ENCODE data around the gene CUL1.

CUL1 gene

GRCh38 chr7:148698397-148699023 lies at the start of gene CUL1:
TSS of gene CUL1 (plus strand) at chr7:148698903. CDS start at chr7:148730123, 31,220 bp downstream.
- DNase-seq, result peak; percentile 90

GRCh38 chr7:148650232-148650858 lies 48.4 kb upstream of the CUL1 start:
- no peak for DNase-seq

GRCh38 chr7:148652773-148653172 lies 45.9 kb upstream of the CUL1 start:
- no peak for DNase-seq

- DNase-seq, result no peak
These were observed 40.8 kb upstream of the CUL1 start for GRCh38 chr7:148657929-148658328.

GRCh38 chr7:148661471-148661870 lies 37.2 kb upstream of the CUL1 start:
- no peak for DNase-seq

GRCh38 chr7:148662646-148663045 lies 36.1 kb upstream of the CUL1 start:
- no peak for DNase-seq

- no peak for DNase-seq
These were observed 34.4 kb upstream of the CUL1 start for GRCh38 chr7:148664324-148664723.

- DNase-seq, result no peak
These were observed 33.5 kb upstream of the CUL1 start for GRCh38 chr7:148665221-148665620.

GRCh38 chr7:148669927-148670326 lies 28.8 kb upstream of the CUL1 start:
- no peak for DNase-seq

GRCh38 chr7:148670374-148670773 lies 28.3 kb upstream of the CUL1 start:
- no peak for DNase-seq

- DNase-seq, result no peak
These were observed 27.9 kb upstream of the CUL1 start for GRCh38 chr7:148670807-148671206.

GRCh38 chr7:148672041-148672440 lies 26.7 kb upstream of the CUL1 start:
- DNase-seq, result no peak

- DNase-seq, result no peak
These were observed 24.0 kb upstream of the CUL1 start for GRCh38 chr7:148674689-148675088.

GRCh38 chr7:148676291-148676690 lies 22.4 kb upstream of the CUL1 start:
- DNase-seq, result no peak

- DNase-seq, result no peak
These were observed 16.9 kb upstream of the CUL1 start for GRCh38 chr7:148681821-148682220.

- no peak for DNase-seq
These were observed 14.3 kb upstream of the CUL1 start for GRCh38 chr7:148684289-148684830.

GRCh38 chr7:148686312-148686937 lies 12.3 kb upstream of the CUL1 start:
- no peak for DNase-seq

- DNase-seq, result no peak
These were observed 11.1 kb upstream of the CUL1 start for GRCh38 chr7:148687555-148687954.

- no peak for DNase-seq
These were observed 10.2 kb upstream of the CUL1 start for GRCh38 chr7:148688526-148688925.

- DNase-seq, result no peak
These were observed 5.1 kb upstream of the CUL1 start for GRCh38 chr7:148693651-148694050.

- no peak for DNase-seq
These were observed 4.1 kb upstream of the CUL1 start for GRCh38 chr7:148694631-148695030.

- DNase-seq, result no peak
These were observed 2.8 kb upstream of the CUL1 start for GRCh38 chr7:148695953-148696352.

GRCh38 chr7:148696787-148697186 lies 1.9 kb upstream of the CUL1 start:
- DNase-seq, result no peak

Measured in CD4-positive, alpha-beta T cell treated with Interleukin-12 subunit alpha and Interleukin-12 subunit beta, for 1 hour (primary cell).